Endothelial cell (in vitro differentiated cells): ENCODE results near the gene UTP14C. TPM values are rescaled to one million over a fixed set of nuclear protein-coding genes. Genes with fewer than 3 reads are reported as not detected.

Experiments
- DNase-seq: peaks from one replicate; pipeline ENCODE4 v3.0.0; 2021; ENCODE audit warnings: low spot score
- H3K27ac Mint-ChIP-seq: one replicate; pipeline ENCODE4 v1.8.0; 2021; ENCODE audit warnings: mixed read lengths, inconsistent platforms; ENCODE audit not compliant: unreplicated experiment
- H3K27me3 Mint-ChIP-seq: one replicate; pipeline ENCODE4 v1.8.0; 2021; ENCODE audit warnings: mild to moderate bottlenecking, moderate library complexity, mixed read lengths, inconsistent platforms; ENCODE audit not compliant: unreplicated experiment
- H3K36me3 Mint-ChIP-seq: one replicate; pipeline ENCODE4 v1.8.0; 2021; ENCODE audit warnings: mild to moderate bottlenecking, low read depth, mixed read lengths, inconsistent platforms; ENCODE audit not compliant: unreplicated experiment
- H3K4me1 Mint-ChIP-seq: one replicate; pipeline ENCODE4 v1.8.0; 2021; ENCODE audit warnings: mild to moderate bottlenecking, mixed read lengths, inconsistent platforms; ENCODE audit not compliant: unreplicated experiment
- H3K4me3 Mint-ChIP-seq: one replicate; pipeline ENCODE4 v1.8.0; 2021; ENCODE audit warnings: mild to moderate bottlenecking, mixed read lengths, inconsistent platforms; ENCODE audit not compliant: unreplicated experiment
- H3K9me3 Mint-ChIP-seq: one replicate; pipeline ENCODE4 v1.8.0; 2021; ENCODE audit warnings: mixed read lengths, inconsistent platforms; ENCODE audit not compliant: unreplicated experiment
- total RNA-seq: library from RNA; stranded (reverse); fragmentation: NEBNext Ultra II Directional; extraction: Animal tissue kit (Norgen Biotek cat#: 25700); gene quantifications from one replicate; pipeline ENCODE4 v1.2.1, GENCODE V29; 2021; ENCODE audit not compliant: unreplicated experiment
- TF ChIP-seq, protein P1 (sequence below): fragments of 200-600 bp; sonication (generic); IDR thresholded peaks from one replicate; pipeline ENCODE4 v1.5.0; 2021; ENCODE audit warnings: antibody characterized with exemption; ENCODE audit not compliant: unreplicated experiment

UTP14C gene
- total RNA-seq, 1 donor from 2014 or later, result 16.8 TPM

DNA sequence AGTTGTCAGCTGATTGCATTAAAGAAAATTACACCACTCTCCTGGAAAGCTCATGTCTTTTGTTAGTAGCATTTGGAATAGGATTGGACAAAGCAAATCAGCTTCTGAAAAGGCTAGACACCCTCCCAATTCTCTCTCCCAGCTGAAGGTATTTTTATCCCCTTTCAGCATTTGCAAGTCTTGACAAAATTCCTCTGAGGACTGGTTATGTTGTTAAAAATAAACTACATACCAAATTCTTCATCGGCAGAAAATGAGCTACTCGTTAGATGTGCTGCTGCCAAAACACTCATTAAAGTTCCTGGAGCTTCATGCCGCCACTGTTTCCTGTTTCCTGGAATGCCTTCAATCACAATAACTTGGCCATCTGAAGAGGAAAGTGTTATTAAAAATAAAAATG lies 37.1 kb downstream of the UTP14C start:
- H3K9me3 Mint-ChIP-seq, result peaks cover 12% of the 10 kb centered on the region

DNA sequence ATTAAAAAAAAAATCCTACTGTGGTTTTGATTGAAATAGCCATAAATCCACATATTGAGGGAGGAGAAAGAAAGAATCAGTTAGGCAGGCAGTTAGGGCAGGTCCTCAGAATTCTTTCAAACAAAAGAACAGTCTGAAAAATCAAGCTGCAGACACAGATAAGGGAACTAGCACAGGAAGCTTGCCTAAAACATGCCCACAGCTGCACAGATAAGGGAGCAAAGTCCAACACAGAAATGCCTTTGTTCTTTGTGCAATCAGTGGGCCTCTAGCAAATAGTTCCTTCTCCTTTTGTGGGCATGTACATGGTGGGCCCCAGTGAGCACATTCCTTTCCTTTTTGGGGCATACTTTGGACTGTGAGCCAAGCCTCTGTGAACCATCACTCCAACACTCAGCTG lies 42.7 kb downstream of the UTP14C start:
- Mint-ChIP-seq H3K4me1 (no peaks in the 10 kb centered on the region), H3K4me3 (no peak overlapping the region), H3K36me3 (peaks cover 52% of the 10 kb centered on the region), H3K9me3 (peaks cover 53% of the 10 kb centered on the region), H3K27ac (no peak overlapping the region), H3K27me3 (peaks cover 15% of the 10 kb centered on the region)
- TF ChIP-seq, protein P1, sequence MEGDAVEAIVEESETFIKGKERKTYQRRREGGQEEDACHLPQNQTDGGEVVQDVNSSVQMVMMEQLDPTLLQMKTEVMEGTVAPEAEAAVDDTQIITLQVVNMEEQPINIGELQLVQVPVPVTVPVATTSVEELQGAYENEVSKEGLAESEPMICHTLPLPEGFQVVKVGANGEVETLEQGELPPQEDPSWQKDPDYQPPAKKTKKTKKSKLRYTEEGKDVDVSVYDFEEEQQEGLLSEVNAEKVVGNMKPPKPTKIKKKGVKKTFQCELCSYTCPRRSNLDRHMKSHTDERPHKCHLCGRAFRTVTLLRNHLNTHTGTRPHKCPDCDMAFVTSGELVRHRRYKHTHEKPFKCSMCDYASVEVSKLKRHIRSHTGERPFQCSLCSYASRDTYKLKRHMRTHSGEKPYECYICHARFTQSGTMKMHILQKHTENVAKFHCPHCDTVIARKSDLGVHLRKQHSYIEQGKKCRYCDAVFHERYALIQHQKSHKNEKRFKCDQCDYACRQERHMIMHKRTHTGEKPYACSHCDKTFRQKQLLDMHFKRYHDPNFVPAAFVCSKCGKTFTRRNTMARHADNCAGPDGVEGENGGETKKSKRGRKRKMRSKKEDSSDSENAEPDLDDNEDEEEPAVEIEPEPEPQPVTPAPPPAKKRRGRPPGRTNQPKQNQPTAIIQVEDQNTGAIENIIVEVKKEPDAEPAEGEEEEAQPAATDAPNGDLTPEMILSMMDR, result no peak
- DNase-seq, result no peak

More for the DNA sequence above, 37.1 kb downstream of the UTP14C start:
- Mint-ChIP-seq H3K4me3 (no peak overlapping the region), H3K4me1 (no peaks in the 10 kb centered on the region), H3K36me3 (peaks cover 20% of the 10 kb centered on the region), H3K27me3 (peaks cover 8% of the 10 kb centered on the region), H3K27ac (no peak overlapping the region)
- TF ChIP-seq, protein P1, result no peak
- no peak for DNase-seq

- peaks cover 41% of the 10 kb centered on the region for H3K9me3 Mint-ChIP-seq
- peaks cover 7% of the 10 kb centered on the region for H3K27me3 Mint-ChIP-seq
- TF ChIP-seq, protein P1, result no peak
- peak overlapping the region; percentile 9 for H3K4me3 Mint-ChIP-seq
- no peaks in the 10 kb centered on the region for H3K4me1 Mint-ChIP-seq
- peaks cover 41% of the 10 kb centered on the region for H3K36me3 Mint-ChIP-seq
- DNase-seq, result no peak
- no peak overlapping the region for H3K27ac Mint-ChIP-seq
Observed at GRCh38 chr13:52070929-52071523, 46.5 kb downstream of the UTP14C start.

Other genes starting within 250 kb of the UTP14C start
- 13.3 TPM for gene DHRS12, start 220.5 kb upstream of the UTP14C start, total RNA-seq
- gene TMEM272, start 179.5 kb upstream of the UTP14C start, total RNA-seq, result 0.15 TPM
- gene CCDC70, start 162.7 kb upstream of the UTP14C start, total RNA-seq, result not detected
- 19.3 TPM for gene ATP7B, start 13.2 kb upstream of the UTP14C start, total RNA-seq
- 44.7 TPM for gene ALG11, start 12.3 kb upstream of the UTP14C start, total RNA-seq
- 0.97 TPM for gene NEK5, start 104.4 kb downstream of the UTP14C start, total RNA-seq
- 82.4 TPM for gene NEK3, start 134.9 kb downstream of the UTP14C start, total RNA-seq